Gastrocnemius medialis (tissue), 4 donors: Measurements from ENCODE around the gene CCM2L.

ENCODE experiments used
- CTCF ChIP-seq, 5 experiments: fragments of 450-650 bp in 3 of 5; fragments of 200-600 bp in 2 of 5; sonication (generic) in 2 of 5; IDR thresholded peaks in 4 of 5; conservative IDR thresholded peaks in 1 of 5; 1 replicate in 4 of 5; 2 replicates in 1 of 5; pipeline ENCODE4 v1.5.1; 2016 to 2019; ENCODE audit warnings: antibody characterized with exemption in 5 of 5, mild to moderate bottlenecking in 3 of 5, moderate library complexity in 3 of 5
- POLR2A ChIP-seq, 2 donors: fragments of 450-650 bp; IDR thresholded peaks; one replicate each; pipeline ENCODE4 v1.6.1; 2017; ENCODE audit warnings: antibody characterized with exemption in 2 of 2, mild to moderate bottlenecking in 2 of 2, moderate library complexity in 2 of 2

DNA sequence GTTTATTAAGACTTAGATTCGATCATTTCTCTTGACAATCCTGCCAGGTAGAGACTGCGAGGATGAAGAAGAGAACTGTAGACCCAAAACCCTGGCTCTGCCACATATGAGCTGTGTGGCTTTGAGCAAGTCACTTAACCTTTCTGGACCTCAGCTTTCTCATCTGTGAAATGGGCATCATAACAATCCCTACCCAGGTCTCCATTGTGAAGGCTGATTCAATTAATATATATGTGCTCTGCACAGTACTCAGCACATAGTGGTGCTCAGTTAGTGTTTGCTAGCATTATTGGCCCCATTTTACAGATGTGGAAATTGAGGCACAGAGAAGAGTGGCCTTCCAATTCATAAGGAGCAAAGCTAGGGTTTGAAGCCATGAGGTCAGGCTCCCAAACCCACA is 34.4 kb upstream of the CCM2L start:
- TF ChIP-seq CTCF (IDR thresholded peaks at IDR 0.05 in 4 of 5, conservative IDR thresholded peaks at IDR 0.05 in 1 of 5) (no peak), POLR2A (IDR thresholded peaks at IDR 0.05) (no peak)
